OCI-LY3 (cell line): ENCODE measurements around the gene KCTD13.

Experiments used
- H2AFZ ChIP-seq: fragments of 200-600, 300-600 bp; shearing (Covaris generic); 2 replicates; pipeline ENCODE4 v1.6.0; 2014; ENCODE audit warnings: antibody characterized with exemption, low read depth, low read length
- H3K27ac ChIP-seq: fragments of 200-600, 300-600 bp; sonication (generic); 2 replicates; pipeline ENCODE4 v1.5.1; 2014; ENCODE audit warnings: mild to moderate bottlenecking, low read length, moderate library complexity, mixed read lengths
- H3K27me3 ChIP-seq: fragments of 200-600, 300-600 bp; sonication (generic); 2 replicates; pipeline ENCODE4 v1.6.1; 2014; ENCODE audit warnings: low read depth, low read length, mixed read lengths
- H3K36me3 ChIP-seq: fragments of 200-600, 300-600 bp; sonication (generic); replicated peaks from 2 replicates; pipeline ENCODE3; 2014; ENCODE audit warnings: low read depth, low read length, mixed read lengths
- H3K4me1 ChIP-seq: fragments of 300-600, 200-600 bp; sonication (generic); 2 replicates; pipeline ENCODE4 v1.6.1; 2014; ENCODE audit warnings: low read length, mixed read lengths
- H3K4me2 ChIP-seq: fragments of 200-600, 300-600 bp; sonication (generic); 2 replicates; pipeline ENCODE4 v1.6.1; 2014; ENCODE audit warnings: low read length, mixed read lengths
- H3K4me3 ChIP-seq: fragments of 300-600, 200-600 bp; sonication (generic); 2 replicates; pipeline ENCODE4 v1.5.1; 2014; ENCODE audit warnings: antibody characterized with exemption, mild to moderate bottlenecking, low read length, moderate library complexity
- H3K79me2 ChIP-seq: fragments of 300-600, 200-600 bp; shearing (Covaris generic); 2 replicates; pipeline ENCODE4 v1.6.1; 2014; ENCODE audit warnings: mild to moderate bottlenecking, low read length, mixed read lengths
- H3K9ac ChIP-seq: fragments of 300-600, 200-600 bp; shearing (Covaris generic); 2 replicates; pipeline ENCODE4 v1.6.0; 2014; ENCODE audit warnings: mild to moderate bottlenecking, low read length, moderate library complexity
- H3K9me3 ChIP-seq: fragments of 200-600, 300-600 bp; shearing (Covaris generic); 2 replicates; pipeline ENCODE4 v1.6.1; 2014; ENCODE audit warnings: low read length, mixed read lengths; ENCODE audit not compliant: insufficient read depth
- H4K20me1 ChIP-seq: fragments of 200-600, 300-600 bp; sonication (generic); 2 replicates; pipeline ENCODE4 v1.6.1; 2016; ENCODE audit warnings: low read length, mixed read lengths; ENCODE audit not compliant: insufficient read depth
- EZH2phosphoT487 ChIP-seq: fragments of 200-600 bp; shearing (Covaris generic); IDR thresholded peaks from 2 replicates; pipeline ENCODE4 v1.6.1; 2018; ENCODE audit warnings: antibody characterized with exemption, mixed run types, low read depth
- TF ChIP-seq, protein P1 (sequence below): fragments of 200-600, 300-600 bp; sonication (generic); IDR thresholded peaks from 2 replicates; pipeline ENCODE4 v1.5.1; 2014; ENCODE audit warnings: antibody characterized with exemption, low read length, low read depth

The KCTD13 gene

DNA sequence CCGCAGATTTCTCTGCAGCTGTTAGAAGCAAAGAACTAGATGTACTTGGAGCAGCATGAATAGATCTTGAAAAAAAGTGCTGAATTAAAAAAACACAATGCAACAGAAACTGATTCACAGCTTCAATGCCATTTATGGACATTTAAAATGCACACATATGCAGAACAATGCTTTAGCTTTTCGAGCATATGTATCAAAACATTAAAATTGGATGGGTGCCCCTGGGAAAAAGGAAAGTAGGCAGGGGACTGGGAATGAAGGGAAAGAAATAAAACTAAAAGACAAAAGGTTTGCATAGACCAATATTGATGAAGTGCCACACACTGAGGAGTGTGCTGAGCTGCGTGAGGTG, 5.0 kb downstream of the KCTD13 start:
- H3K27me3 ChIP-seq, result no peaks in the 10 kb centered on the region
- H3K4me1 ChIP-seq, result peaks cover 10% of the 10 kb centered on the region
- no peaks in the 10 kb centered on the region for H3K9me3 ChIP-seq
- H3K27ac ChIP-seq, result no peak overlapping the region
- TF ChIP-seq EZH2phosphoT487, result no peak
- TF ChIP-seq, protein P1, sequence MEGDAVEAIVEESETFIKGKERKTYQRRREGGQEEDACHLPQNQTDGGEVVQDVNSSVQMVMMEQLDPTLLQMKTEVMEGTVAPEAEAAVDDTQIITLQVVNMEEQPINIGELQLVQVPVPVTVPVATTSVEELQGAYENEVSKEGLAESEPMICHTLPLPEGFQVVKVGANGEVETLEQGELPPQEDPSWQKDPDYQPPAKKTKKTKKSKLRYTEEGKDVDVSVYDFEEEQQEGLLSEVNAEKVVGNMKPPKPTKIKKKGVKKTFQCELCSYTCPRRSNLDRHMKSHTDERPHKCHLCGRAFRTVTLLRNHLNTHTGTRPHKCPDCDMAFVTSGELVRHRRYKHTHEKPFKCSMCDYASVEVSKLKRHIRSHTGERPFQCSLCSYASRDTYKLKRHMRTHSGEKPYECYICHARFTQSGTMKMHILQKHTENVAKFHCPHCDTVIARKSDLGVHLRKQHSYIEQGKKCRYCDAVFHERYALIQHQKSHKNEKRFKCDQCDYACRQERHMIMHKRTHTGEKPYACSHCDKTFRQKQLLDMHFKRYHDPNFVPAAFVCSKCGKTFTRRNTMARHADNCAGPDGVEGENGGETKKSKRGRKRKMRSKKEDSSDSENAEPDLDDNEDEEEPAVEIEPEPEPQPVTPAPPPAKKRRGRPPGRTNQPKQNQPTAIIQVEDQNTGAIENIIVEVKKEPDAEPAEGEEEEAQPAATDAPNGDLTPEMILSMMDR, result no peak
- H3K4me3 ChIP-seq, result no peak overlapping the region
- no peak overlapping the region for H3K9ac ChIP-seq
- peaks cover 15% of the 10 kb centered on the region for H3K79me2 ChIP-seq
- H4K20me1 ChIP-seq, result no peaks in the 10 kb centered on the region
- H2AFZ ChIP-seq, result no peak overlapping the region
- H3K4me2 ChIP-seq, result no peak overlapping the region
- H3K36me3 ChIP-seq, result peaks cover 21% of the 10 kb centered on the region

DNA sequence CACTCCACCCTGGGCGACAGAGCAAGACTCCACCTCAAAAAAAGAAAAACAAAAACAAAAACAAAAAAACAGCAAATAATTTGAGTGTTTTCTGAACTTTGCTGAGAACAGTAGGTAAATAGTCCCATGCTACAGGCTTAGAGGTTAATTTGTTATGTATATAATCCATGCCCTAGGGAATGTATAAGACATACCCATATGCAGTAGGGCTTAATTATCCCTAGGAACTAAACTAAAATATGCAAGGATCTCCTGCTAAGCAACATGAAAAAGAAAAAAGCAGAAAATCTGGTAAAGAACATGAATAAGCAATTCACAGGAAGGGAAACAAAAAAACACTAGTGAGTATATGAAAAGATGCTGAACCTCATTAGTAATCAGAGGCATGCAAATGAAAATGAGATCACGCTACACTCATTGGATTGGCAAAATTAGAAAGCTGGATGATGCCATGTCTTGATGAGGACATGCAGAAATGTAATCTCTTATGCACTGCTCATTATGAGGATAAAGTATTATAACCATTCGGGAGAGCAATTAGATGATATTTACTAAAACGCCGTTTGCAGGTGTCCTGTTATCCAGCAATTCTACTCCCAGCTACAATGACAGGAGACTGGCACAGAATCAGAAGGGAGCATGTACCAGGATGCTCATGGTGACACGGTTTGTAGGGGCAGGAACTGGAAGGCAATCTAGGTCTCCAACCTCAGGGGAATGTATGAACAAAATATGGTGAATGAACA, 5.6 kb downstream of the KCTD13 start:
- Histone ChIP-seq H4K20me1 (no peaks in the 10 kb centered on the region), H3K4me2 (no peak overlapping the region), H3K27me3 (no peaks in the 10 kb centered on the region), H3K9me3 (no peaks in the 10 kb centered on the region), H3K79me2 (peaks cover 11% of the 10 kb centered on the region), H3K36me3 (peaks cover 26% of the 10 kb centered on the region), H2AFZ (no peak overlapping the region), H3K4me1 (peaks cover 10% of the 10 kb centered on the region), H3K27ac (no peak overlapping the region), H3K9ac (no peak overlapping the region), H3K4me3 (no peak overlapping the region)
- TF ChIP-seq EZH2phosphoT487, result no peak
- TF ChIP-seq, protein P1, result no peak

DNA sequence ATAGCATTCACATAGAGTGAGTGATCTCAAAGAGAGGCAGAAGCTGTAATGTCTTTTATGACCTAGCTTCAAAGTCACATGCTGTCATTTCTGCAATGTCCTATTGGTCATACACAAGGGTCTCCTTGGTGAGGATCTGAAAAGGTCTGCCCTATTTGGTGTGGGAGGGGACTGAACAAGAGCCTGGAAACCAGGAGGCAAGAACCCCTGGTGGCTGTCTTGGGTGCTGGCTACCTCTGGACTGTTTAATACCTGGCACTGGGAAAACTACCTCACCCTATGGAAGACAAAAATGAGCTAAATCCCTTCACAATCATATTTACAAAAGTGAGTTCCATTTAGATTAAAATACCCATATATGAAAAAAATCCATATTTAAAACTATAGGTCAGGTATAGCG, 9.0 kb downstream of the KCTD13 start:
- Histone ChIP-seq H3K9ac (no peak overlapping the region), H3K79me2 (no peaks in the 10 kb centered on the region), H3K27ac (no peak overlapping the region), H3K9me3 (no peaks in the 10 kb centered on the region), H3K4me2 (no peak overlapping the region), H3K4me3 (no peak overlapping the region), H4K20me1 (no peaks in the 10 kb centered on the region), H3K36me3 (peaks cover 26% of the 10 kb centered on the region), H2AFZ (no peak overlapping the region), H3K4me1 (no peaks in the 10 kb centered on the region), H3K27me3 (no peaks in the 10 kb centered on the region)
- TF ChIP-seq, protein P1, result no peak
- no peak for TF ChIP-seq EZH2phosphoT487

DNA sequence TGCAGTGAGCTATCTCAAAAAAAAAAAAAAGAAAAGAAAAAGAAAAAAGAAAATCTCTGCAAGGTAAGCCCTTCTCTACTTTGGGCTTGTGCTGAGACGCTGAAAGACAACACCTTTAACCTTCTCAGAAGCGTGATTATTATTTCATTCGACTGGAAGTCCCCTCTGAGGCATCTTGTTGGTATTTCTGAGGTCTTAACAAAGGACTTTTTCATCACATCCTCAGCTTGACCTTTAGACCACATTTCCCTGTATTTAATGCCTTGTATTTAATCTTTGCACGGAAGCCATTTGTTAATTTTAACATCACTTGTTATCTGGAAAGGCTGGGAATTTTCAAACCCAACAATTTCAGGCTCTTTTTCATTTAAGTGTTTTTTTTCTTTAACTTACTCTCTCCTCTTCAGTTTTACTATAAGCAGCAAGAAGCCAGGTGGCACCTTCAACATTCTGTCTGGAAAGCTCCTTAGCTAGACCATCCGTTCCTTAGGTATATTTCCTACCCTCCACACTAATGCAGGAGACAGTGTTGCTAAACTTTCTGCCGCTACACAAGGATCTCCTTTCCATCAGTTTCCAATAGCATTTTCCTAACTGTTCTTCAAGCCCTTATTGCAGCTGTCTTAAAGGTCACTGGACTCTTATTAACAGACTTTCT, 10.3 kb downstream of the KCTD13 start:
- Histone ChIP-seq H3K9me3 (no peaks in the 10 kb centered on the region), H2AFZ (no peak overlapping the region), H3K79me2 (no peaks in the 10 kb centered on the region), H3K36me3 (peaks cover 21% of the 10 kb centered on the region), H3K27me3 (no peaks in the 10 kb centered on the region), H3K4me1 (no peaks in the 10 kb centered on the region), H3K9ac (no peak overlapping the region), H4K20me1 (no peaks in the 10 kb centered on the region), H3K4me2 (no peak overlapping the region), H3K4me3 (no peak overlapping the region), H3K27ac (no peak overlapping the region)
- no peak for TF ChIP-seq EZH2phosphoT487
- TF ChIP-seq, protein P1, result no peak
